GM12873 (cell line): ENCODE data around the gene ZNF438.

Source experiments
- TF ChIP-seq, protein P1 (sequence below): IDR thresholded peaks from 2 replicates; pipeline ENCODE4 v1.5.1; 2012; ENCODE audit warnings: low read depth, mild to moderate bottlenecking, moderate library complexity, low read length, control low read depth; ENCODE audit not compliant: insufficient read depth; ENCODE audit errors: missing control alignments

ZNF438 gene

DNA sequence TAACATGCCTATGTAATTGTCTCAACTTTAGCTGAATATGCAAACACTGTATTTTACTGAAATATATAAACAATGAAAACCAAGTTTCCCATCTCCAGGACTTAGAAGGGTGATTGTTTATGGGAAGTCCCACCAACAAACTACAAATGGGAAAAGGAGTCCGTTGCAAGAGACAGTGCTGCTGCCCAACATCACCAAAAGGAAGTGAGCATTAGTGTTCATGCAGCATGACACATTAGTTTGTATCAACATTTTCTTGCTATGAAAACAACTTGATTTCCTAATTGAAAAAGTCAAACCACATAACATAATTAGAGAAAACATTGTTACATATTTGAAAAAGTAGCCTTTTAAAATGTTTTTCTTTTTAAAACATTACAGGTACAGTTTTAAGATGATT, 138.5 kb downstream of the ZNF438 start:
- TF ChIP-seq, protein P1, sequence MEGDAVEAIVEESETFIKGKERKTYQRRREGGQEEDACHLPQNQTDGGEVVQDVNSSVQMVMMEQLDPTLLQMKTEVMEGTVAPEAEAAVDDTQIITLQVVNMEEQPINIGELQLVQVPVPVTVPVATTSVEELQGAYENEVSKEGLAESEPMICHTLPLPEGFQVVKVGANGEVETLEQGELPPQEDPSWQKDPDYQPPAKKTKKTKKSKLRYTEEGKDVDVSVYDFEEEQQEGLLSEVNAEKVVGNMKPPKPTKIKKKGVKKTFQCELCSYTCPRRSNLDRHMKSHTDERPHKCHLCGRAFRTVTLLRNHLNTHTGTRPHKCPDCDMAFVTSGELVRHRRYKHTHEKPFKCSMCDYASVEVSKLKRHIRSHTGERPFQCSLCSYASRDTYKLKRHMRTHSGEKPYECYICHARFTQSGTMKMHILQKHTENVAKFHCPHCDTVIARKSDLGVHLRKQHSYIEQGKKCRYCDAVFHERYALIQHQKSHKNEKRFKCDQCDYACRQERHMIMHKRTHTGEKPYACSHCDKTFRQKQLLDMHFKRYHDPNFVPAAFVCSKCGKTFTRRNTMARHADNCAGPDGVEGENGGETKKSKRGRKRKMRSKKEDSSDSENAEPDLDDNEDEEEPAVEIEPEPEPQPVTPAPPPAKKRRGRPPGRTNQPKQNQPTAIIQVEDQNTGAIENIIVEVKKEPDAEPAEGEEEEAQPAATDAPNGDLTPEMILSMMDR, result no peak

DNA sequence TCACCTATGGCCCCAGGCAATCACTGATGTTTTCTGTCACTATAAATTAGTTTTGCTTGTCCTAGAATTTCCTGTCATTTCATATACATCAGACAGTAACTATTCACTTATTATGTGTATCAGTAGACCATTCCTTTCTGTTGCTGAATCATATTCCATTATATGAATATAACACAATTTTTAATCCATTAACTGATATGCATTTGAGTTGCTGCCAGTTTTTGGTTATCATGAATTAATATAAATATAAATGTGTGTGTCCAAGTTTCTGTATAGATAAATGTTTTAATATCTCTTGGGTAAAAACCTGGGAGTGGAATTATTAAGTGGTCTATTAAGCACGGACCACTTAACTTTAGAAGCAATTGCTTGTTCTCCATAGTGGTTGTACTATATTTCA, 143.8 kb downstream of the ZNF438 start:
- TF ChIP-seq, protein P1, result no peak

DNA sequence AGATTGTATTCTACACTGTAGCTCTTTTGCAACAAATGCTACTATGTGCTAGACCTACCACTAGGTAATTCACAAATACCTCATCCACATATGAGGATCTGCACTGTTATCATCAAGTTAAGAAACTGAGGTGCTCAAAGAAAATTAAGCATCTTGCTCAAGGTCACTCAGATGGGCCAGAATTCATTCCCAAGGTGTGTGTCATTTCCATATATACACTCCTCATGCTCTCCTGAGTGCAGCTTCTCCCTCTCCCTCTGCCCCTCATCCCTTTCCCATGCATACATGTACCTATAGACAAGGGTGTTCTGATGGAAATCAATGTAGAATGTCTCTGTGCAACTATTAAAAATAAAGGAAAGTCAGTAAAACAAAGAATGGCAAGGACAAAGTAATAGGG, 146.2 kb downstream of the ZNF438 start:
- TF ChIP-seq, protein P1, result no peak

DNA sequence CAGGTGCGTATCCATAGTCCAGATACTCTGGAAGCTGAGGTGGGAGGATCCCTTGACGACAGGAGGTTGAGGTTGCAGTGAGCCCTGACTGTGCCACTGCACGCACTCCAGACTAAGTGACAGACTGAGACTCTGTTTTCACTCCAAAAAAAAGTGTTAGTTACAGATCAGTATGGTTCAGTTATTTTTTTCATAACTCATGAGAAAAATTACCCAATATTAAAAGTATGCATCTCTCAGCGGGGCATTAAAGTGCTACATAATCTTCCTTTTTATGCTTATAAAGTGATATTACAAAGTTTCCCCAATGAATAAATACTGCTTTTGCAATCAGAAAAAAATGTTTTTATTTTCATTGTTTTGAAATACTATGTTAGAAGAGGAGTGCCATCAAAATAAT, 147.9 kb downstream of the ZNF438 start:
- TF ChIP-seq, protein P1, result no peak

DNA sequence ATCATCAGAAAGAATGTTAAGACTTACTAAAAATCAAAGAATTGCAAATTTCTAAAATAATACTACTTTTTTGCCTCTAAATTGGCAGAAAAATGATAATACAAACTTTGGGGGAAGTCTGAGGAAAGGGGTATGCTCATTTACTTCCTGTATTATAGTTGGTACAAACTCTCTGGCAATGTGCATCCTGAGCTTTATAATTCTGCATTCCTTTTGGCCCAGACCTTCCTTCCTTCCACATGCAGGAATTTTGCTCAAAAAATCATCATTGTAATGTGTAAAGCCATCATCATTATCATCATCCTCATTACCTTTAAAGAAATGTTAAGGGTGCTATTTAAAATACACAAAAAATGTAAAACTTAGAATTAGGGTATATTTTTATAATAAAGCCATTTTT, 148.5 kb downstream of the ZNF438 start:
- TF ChIP-seq, protein P1, result no peak

DNA sequence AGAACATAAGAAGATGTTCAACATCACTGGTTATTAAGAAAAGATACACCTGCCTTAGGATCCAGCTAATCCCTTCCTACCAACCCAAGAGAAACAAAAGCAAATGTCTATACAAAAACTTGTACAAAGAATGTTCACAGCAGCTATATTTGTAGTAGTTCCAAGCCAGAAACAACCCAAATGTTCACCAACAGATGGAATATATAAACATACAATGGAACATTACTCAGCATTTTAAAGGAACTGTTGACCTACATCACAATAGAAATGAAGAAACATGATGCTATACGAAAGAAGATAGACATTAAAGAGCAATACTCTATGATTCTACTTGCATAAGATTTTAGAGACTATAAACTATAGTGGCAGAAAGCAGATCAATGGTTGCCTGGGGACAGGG, 149.4 kb downstream of the ZNF438 start:
- TF ChIP-seq, protein P1, result no peak

DNA sequence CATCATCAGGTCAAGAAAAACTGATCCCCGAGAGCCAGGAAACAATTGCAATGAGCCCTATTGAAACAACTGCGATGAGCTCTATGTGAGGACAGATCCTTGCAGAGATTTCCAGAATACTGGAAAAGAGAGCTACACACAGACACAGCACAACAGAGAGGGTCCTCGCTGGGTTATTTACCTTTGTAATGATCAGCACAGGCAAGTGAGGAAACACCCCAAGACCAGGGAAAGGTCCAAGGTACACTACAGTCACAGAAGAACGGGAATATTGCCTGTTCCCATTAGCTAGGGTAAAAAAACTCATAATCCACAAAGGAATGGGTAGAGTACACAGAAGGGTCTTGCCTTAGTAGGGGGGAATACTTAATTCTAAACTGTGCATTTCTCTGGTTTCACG, 152.7 kb downstream of the ZNF438 start:
- TF ChIP-seq, protein P1, result no peak
